Esophagus muscularis mucosa (tissue), 3 donors: ENCODE data around the gene PYDC1.

Experiments
- CTCF ChIP-seq, 3 experiments: fragments of 200-600 bp in 2 of 3; fragments of 450-650 bp in 1 of 3; sonication (generic) in 2 of 3; IDR thresholded peaks; one replicate each; pipeline ENCODE4 v1.5.1; 2017 to 2019; ENCODE audit warnings: antibody characterized with exemption in 3 of 3, mild to moderate bottlenecking in 2 of 3, moderate library complexity in 1 of 3
- POLR2A ChIP-seq: fragments of 450-650 bp; IDR thresholded peaks from one replicate; pipeline ENCODE4 v1.6.1; 2017; ENCODE audit warnings: antibody characterized with exemption, moderate library complexity, mild to moderate bottlenecking, low read depth
- POLR2AphosphoS5 ChIP-seq, 2 donors: sonication (generic); formaldehyde crosslinking; IDR thresholded peaks; one replicate each; pipeline ENCODE4 v1.6.1; 2017; ENCODE audit warnings: antibody characterized with exemption in 2 of 2

DNA sequence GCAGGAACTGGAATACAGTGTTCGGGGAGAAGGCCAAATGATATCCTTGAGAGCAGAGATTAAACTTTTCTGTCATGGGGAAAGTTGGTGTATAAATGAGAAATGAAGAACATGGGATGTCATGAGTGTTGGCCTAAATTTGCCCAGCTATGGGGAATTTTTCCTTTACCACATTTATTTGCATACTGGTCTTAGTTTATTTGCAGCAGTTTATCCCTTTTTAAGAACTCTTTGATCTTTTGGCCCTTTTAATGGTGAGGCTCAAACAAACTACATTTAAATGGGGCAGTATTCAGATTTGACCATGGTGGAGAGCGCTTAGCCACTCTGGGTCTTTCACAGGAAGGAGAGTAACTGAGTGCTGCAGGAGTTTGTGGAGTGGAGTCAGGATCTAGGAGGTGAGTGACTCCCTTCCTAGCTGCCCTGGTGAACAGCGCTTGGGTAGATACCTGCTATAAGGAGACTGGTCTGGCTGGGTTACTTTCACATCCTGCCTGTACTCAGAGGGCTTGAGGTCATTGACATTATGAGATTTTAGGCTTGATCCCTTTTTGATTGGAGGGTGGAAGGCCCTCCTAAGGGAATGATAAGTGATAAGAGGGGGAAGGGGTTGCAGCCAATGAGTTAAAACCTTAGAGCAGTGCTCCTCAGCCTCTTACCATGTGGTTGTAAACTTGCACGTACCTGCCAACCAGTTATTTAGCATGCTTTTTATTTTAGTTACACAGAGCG, 25.1 kb downstream of the PYDC1 start:
- TF ChIP-seq POLR2A (no peak), CTCF (IDR thresholded peaks at IDR 0.05) (no peak), POLR2AphosphoS5 (IDR thresholded peaks at IDR 0.05) (no peak)
